OCI-LY1 (cell line): Measurements from ENCODE around the gene NDUFS5.

ENCODE experiments used
- EZH2 ChIP-seq: fragments of 200-600 bp; sonication (generic), shearing (Covaris generic); IDR thresholded peaks from 2 replicates; pipeline ENCODE4 v1.8.0; 2017; ENCODE audit warnings: borderline replicate concordance, mixed run types, mild to moderate bottlenecking, antibody characterized with exemption, low read length, moderate library complexity, mixed read lengths
- TF ChIP-seq, protein P1 (sequence below): fragments of 200-600 bp; sonication (generic), shearing (Covaris generic); IDR thresholded peaks from 2 replicates; pipeline ENCODE4 v1.5.1; 2017; ENCODE audit warnings: mild to moderate bottlenecking, antibody characterized with exemption, low read length, moderate library complexity, mixed read lengths

DNA sequence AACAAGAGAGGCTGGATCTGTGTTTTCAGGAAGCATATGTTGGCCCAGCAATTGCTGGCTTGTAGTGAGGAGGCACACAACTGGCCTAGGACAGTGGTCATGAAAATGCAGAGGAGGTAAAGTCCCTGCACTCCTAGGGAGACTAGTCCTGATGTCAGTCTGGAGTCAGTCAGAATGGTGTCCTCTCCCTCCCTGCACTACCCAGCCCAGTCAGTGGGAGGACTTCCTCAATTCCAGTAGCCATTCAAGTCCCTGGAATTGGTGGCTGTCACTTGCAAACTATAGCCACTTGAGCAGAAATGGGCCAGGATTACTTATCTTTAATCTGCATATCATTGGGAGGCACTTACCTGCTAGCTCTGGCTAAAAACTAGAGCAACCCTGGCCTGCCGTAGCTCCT is 18.6 kb downstream of the NDUFS5 start:
- TF ChIP-seq EZH2 = no peak
- TF ChIP-seq, protein P1, sequence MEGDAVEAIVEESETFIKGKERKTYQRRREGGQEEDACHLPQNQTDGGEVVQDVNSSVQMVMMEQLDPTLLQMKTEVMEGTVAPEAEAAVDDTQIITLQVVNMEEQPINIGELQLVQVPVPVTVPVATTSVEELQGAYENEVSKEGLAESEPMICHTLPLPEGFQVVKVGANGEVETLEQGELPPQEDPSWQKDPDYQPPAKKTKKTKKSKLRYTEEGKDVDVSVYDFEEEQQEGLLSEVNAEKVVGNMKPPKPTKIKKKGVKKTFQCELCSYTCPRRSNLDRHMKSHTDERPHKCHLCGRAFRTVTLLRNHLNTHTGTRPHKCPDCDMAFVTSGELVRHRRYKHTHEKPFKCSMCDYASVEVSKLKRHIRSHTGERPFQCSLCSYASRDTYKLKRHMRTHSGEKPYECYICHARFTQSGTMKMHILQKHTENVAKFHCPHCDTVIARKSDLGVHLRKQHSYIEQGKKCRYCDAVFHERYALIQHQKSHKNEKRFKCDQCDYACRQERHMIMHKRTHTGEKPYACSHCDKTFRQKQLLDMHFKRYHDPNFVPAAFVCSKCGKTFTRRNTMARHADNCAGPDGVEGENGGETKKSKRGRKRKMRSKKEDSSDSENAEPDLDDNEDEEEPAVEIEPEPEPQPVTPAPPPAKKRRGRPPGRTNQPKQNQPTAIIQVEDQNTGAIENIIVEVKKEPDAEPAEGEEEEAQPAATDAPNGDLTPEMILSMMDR = no peak
